CD4-positive, alpha-beta T cell treated with Interleukin-10 for 1 hour (primary cell): ENCODE data around the gene WDR73.
A peak's percentile ranks its signal among the peaks of the same experiment; 100 is the strongest.
"Not testable (repeated sequence)": the region's sequence is repeated elsewhere in the genome, so short reads cannot be mapped to it uniquely, and the experiment has no call there.

Experiments used
- DNase-seq: peaks from one replicate; pipeline ENCODE4 v3.0.0-alpha.2; 2020

The WDR73 gene

DNA sequence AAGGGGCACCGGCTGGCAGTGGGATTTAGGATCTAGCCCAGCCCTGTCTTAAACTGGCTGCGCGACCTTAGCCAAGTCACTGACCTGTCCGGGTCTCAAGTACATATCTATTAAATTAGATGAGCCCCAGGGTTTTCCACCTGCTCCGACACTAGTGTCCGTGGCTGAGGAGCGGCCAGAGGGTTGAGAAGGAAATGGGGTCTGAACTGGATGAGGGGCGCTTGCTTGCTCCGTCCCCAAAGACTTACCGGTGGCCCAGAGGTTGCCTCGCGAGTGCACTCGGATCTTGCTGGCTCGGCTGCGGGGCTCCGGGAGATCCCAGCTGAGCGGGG lies 3.6 kb upstream of the WDR73 start:
- DNase-seq = no peak

DNA sequence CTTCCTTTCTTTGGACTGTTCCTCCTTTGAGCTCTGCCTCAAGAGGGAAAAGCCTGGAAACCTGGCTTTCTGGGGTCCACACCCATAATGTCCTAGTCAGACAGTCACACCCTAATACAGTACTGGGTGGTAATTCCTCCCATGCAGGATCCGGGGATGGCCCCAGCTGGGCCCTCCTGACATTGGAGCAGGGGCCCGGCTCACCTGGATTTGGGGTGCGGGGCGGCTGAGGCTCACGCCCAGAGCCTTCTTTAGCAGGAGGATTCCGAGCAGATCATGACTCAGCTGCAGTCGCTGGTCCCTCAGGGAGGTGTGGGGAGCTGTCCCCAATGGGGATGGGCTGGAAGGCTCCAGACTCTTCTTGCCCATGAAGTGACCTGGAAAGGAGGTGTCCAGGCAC lies 2.9 kb upstream of the WDR73 start:
- no peak for DNase-seq

DNA sequence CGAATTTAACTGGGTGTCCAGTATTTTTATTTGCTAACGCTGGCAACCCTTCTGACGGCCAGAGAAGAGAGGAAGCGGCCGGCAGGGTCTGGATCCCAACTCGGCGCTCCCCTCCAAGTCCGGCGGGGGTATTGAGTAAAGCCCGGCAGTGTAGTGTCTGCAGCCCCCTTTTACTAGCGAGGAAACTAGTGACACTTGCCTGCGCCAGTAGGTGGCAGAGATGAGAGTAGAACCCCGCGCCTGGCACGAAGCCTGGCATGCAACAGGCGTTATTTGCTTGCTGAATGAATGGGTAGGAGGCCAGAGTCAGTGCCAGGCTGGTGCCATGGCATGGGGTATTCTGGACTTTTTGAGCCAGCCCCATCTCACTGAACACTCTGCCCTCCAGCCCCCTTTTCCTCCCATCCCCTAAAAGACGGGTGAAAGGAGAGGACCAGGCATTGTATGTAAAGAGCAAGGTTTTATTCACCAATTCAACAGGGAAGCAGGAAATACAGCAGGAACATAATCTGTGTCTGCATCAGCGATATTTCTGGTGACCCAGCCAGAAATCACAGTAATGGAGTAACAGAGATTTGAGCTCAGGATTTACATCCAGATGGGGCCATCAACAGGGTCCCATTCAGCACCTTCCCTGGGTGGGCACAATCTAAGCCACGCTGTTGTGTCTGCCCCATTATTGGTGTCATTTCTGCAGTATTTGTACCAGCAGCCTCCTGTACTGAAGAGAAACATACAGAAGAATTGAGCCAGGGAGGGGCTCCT lies 788 bp upstream of the WDR73 start:
- DNase-seq = peak; percentile 82

DNA sequence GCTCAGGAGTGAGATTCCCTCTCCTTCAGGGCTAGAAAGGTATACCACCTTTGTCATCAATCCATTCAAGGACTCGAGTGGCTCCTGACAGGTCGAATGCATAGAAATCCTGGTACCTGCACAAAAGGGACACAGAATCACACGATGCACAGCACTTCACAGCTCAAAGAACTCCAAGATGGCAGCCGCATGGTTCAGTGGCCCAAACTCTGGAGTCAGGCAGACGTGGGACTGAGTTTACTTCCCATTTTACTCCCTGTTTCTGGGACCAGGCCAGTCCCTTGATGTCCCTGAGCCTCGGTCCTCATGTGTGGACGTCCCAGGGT lies 536 bp downstream of the WDR73 start:
- no peak for DNase-seq

DNA sequence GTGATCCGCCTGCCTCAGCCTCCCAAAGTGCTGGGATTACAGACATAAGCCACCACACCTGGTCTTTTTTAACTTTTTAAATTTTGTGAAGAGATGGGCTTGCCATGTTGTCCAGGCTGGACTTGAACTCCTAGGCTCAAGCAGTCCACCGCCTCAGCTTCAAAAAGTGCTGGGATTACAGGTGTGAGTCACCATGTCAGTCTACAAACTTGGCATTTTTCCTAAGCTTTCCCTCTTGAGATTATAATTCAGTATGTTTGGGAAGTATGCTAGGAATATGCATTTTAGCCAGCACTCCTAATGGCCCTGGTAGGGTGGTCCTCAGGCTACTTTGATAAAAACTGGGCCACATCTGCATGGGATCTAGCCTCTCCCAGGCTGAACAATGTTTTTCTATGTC lies 4.4 kb downstream of the WDR73 start:
- no peak for DNase-seq

DNA sequence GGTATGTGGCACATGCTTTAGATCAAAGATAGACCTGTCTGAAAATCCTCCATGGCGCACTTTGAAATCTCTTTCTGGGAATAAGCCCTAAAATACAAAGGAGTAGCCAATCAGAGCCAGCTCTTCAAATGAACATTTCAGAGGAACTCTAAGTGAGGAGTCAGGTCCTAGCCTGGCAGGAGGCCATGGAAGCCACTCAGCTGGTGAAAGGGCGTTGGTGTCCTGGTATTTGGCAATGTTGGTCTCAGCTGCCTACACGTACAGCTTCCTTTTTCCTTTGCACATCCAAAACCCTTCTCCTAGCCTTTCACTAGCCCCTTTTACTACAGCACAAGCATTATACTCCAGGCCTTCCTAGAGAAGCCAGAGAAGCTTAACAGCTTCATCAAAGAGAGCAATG lies 5.5 kb downstream of the WDR73 start:
- no peak for DNase-seq

DNA sequence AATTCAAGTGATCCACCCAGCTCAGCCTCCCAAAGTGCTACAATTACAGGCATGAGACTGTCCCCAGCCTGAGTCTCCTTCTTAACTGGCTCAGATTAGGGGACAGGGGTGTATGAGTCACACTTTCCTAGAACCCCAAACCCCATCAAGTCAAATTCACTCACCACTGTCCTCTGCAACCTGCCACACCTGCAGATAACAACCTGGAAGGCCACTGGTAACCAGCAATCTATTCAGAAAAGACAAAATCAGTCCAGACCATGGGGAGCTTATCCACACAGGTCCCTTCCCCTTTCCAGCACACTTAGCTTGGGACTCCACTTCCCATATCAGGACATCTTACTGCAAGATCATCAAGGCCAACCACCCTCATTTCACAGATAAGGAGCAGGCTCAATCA lies 6.4 kb downstream of the WDR73 start:
- no peak for DNase-seq

DNA sequence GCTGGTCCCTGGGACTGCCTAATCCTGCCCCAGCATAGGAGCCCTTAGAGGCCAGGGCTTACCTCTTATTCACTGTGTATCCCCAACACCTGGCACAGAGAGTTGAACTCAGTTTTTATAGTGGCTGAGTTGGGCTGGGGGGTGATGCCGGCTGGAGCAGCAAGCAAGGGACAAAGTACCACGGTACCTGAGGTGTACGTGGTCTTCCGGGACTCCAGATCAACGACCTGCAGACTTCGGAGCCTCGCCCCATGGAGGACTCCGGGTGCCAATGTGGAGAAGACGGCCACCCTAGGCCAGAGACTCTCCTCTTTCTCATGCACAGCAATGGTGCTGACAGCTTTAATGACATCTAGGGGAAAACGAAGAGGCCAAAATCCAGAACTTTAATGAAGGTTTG lies 8.1 kb downstream of the WDR73 start:
- no peak for DNase-seq

DNA sequence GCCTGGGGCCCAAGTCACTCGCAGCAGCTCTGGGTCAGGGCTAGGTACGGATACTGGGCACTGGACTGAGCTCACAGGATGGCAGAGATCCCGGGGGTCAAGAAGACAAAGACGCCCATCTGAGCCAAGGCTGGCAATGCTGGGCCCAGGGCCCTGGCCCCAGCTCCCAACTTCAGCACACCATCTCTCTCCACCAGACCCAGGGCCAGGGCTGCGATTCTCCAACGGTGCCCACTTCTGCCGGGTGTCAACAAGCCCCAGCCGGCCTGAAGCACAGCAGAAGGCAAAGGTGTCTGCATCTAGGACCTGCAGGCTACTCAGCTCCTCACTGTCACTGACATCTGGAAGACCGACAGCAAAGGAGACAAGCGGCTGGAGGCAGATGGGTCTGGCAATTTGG lies 8.6 kb downstream of the WDR73 start:
- no peak for DNase-seq

DNA sequence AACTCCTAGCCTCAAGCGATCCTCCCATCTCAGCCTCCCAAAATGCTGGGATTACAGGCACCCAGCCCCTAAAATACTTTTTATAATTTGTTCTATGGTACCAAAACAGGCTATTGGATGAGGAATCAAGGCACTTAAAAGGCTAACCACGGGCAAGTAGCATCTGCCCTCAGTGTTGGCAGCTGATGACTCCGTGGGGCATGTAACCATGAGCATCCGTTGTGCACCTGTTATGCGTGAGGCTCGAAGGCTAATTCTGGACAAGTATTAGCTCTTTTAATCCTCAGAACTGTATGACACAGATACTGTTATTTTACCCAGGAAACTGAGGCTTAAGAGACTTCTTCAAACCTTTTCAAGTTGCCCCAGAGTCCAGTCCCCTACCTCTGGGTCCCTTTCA lies 10.2 kb downstream of the WDR73 start:
- no peak for DNase-seq

DNA sequence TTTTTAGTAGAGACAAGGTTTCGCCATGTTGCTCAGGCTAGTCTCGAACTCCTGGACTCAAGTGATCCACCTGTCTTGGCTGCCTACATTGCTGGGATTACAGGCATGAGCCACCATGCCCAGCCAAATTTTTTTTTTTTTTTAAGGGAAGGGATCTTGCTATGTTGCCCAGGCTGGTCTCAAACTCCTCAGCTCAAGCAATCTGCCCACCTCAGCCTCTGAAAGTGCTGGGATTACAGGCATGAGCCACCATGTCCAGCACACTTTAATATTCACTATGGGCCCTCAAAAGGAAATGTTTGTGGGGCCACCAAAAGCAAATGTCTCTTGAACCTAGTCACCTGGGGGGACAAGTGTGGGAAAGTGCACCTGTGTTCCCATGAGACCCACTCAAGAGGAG lies 11.4 kb downstream of the WDR73 start:
- DNase-seq = not testable (repeated sequence)

DNA sequence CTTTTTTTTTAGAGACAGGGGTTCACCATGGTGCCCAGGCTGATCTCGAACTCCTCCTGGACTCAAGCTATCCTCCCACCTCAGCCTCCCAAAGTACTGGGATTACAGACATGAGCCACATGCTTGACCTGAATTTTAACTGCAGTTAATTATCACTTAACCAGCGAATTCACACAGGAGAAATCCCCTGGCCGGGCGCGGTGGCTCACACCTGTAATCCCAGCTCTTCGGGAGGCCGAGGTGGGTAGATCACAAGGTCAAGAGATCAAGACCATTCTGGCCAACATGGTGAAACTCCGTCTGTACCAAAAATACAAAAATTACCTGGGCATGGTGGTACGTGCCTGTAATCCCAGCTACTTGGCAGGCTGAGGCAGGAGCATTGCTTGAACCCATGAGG lies 12.2 kb downstream of the WDR73 start:
- DNase-seq = not testable (repeated sequence)

DNA sequence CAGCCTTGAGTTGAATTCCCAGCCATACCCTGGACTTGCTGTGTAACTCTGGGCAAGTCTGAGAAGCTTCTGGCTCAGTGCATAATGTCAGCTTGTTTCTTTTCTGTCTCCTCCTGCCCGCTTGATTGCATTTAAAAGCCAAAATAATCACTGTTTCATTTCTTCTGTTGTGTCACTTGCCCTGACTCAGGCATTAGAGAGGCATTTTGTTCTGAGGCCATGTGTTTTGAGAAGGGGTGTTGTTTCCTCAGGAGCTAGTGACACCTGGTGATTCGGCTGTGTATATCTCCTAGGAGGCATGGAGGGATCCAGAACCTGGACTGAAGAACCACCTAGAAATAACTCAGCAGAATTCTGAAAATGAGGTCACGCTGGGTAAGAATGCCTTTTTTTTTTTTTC lies 16.0 kb downstream of the WDR73 start:
- no peak for DNase-seq

DNA sequence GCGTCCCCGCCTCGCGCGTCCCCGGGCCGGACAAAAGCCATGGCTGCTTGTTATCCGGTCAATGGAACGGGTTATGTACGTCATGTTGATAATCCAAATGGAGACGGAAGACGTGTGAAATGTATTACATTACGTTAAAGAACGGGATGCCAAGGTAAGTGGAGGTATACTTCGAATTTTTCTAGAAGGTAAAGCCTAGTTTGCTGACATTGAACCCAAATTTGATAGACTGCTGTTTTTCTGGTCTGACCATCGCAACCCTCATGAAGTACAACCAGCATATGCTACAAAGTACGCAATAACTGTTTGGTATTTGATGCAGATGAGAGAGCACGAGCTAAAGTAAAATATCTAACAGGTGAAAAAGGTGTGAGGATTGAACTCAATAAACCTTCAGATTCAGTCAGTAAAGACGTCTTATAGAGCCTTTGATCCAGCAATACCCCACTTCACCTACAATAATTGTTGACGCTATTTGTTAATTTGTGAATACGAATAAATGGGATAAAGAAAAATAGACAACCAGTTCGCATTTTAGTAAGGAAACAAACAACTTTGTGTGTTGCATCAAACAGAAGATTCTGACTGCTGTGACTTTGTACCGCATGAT lies 19.8 kb downstream of the WDR73 start:
- no peak for DNase-seq

DNA sequence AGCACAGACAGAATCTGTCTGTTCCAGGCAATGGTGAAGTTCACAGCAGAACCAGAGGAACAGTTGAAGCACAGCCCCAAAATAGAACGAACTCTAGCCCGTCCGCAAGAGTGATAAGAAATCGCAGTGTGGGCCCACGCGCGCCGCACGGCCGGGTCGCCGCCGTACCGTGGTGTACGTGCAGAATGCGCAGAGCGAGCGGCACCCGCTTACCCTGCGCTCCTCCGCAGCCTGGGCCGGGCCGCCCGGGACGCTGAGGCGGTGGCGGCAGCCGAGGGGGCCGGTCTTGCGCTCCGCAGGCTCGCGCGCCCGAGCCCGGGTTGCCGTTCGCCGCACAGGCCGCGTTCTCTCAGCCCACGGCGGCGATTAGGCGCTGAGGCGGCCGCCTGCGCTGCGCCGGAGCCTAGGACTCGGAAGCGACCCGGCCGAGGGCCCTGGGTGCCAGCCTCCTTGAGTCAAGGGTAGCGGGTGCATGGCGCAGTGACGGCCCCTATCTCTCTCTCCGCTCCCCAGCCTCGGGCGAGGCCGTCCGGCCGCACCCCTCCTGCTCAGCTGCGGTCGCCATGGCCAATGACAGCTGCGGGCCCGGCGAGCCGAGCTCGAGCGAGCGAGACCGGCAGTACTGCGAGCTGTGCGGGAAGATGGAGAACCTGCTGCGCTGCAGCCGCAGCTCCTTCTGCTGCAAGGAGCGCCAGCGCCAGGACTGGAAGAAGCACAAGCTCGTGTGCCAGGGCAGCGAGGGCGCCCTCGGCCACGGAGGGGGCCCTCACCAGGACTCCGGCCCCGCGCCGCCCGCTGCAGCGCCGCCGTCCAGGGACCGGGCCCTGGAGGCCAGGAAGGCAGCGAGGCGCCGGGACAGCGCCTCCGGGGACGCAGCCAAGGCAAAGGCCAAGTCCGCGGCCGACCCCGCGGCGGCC lies 20.5 kb downstream of the WDR73 start:
- DNase-seq = peak; percentile 65

DNA sequence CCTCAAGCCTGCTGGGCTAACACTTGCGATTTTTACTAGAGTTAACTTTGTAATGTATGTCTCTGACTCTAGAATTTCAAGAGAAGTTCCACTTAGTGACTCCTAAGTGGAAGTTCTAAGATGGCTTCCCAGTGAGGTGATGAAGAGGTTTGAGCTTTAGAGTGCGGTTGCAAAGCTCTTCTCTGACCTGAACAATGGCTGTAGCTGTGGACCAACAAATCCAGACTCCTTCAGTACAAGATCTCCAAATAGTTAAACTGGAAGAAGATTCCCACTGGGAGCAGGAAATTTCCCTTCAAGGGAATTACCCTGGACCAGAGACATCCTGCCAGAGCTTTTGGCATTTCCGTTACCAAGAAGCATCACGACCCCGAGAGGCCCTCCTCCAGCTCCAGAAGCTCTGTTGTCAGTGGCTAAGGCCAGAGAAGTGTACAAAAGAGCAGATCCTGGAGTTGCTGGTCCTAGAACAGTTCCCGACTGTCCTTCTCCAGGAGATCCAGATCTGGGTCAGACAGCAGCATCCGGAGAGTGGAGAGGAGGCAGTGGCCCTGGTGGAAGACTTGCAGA lies 22.3 kb downstream of the WDR73 start:
- peak; percentile 14 for DNase-seq

DNA sequence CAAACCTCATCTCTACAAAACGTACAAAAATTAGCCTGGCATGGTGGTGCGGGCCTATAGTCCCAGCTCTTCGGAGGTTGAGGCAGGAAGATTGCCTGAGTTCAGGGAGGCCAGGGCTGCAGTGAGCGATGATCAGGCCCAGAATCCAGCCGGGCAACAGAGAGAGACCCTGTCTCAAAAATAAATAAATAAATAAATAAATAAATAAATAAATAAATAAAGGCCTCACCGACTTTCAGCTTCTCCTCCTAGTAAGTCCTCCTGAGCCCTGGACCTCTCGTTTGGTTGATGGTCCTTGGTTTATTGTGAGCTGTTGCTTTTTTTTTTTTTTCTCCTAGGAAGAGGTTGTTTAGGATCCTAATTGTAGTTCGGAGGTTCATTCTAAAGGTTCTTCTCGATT lies 25.1 kb downstream of the WDR73 start:
- DNase-seq = no peak

DNA sequence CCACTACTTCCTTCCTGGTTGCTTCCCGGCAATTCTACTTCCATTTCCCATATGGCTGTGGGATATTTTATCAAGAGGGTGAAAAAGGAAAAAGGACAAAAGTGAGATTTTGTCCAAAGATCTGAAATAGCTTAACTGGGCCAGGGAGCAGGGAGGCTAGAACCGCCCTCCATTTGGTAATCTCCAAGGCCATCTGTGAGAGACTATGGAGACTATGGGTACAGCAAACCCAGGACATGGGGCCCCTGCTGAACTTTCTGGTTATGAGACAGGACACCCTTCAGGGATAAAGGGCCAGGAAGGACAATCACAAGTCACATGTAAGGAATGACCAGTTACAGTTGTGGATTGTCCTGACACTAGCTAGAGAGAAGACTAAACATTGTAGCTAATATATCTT lies 29.0 kb downstream of the WDR73 start:
- no peak for DNase-seq

DNA sequence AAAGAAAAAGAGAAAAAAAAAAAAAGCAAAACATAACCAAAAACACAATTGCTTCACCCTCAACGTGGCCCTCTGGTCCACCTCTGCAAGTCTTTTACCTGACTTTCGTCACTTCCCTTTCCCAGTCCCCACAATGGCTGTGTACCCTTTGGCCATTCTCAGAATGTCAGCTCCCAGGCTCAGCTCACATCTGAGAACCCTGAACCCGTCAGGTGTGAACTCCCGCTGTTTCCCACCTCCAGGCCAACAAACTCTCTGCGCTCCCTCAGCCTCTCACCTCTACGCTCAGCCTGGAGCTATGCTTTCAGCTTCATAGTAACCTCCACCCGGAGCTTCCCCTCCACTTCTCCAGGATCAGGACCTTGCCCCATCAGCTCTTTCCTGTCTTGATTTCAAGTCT lies 29.7 kb downstream of the WDR73 start:
- no peak for DNase-seq

DNA sequence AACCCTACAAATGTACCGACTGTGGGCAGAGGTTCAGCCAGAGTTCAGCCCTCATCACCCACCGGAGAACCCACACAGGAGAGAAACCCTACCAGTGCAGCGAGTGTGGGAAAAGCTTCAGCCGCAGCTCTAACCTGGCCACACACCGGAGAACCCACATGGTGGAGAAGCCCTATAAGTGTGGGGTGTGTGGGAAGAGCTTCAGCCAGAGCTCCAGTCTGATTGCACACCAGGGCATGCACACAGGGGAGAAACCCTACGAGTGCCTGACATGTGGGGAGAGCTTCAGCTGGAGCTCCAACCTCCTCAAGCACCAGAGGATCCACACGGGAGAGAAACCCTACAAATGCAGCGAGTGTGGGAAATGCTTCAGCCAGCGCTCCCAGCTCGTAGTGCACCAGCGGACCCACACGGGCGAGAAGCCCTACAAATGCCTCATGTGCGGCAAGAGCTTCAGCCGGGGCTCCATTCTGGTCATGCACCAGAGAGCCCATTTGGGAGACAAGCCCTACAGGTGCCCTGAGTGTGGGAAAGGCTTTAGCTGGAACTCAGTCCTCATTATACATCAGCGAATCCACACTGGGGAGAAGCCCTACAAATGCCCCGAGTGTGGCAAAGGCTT lies 32.6 kb downstream of the WDR73 start:
- no peak for DNase-seq

DNA sequence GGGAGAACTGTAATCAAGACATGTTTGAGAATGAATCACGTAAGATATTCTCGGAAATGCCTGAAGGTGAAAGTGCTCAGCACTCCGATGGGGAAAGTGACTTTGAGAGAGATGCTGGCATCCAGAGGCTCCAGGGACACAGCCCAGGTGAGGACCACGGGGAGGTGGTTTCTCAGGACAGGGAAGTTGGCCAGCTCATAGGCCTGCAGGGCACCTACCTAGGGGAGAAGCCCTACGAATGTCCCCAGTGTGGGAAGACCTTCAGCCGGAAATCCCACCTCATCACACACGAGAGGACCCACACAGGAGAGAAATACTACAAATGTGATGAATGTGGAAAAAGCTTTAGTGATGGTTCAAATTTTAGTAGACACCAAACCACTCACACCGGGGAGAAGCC lies 33.5 kb downstream of the WDR73 start:
- no peak for DNase-seq

DNA sequence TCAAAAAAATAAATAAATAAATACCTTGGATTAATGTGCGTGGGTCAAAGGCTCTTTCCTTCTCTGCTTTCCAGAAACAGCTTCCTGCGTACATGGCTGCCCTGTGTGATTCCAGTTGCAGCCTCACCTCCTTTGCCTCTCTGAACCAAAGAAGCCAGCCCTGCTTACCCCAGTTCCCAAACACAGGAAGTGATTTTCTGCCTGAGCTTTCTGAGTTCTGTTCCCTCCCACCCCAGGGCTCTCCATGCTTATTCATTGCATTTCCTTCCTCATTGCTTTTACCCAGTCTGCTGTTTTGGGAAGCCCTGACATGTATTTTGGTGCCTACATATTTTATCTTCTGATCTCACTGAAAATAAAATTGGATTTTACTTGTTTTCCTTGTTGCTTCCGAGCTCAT lies 37.8 kb downstream of the WDR73 start:
- no peak for DNase-seq

DNA sequence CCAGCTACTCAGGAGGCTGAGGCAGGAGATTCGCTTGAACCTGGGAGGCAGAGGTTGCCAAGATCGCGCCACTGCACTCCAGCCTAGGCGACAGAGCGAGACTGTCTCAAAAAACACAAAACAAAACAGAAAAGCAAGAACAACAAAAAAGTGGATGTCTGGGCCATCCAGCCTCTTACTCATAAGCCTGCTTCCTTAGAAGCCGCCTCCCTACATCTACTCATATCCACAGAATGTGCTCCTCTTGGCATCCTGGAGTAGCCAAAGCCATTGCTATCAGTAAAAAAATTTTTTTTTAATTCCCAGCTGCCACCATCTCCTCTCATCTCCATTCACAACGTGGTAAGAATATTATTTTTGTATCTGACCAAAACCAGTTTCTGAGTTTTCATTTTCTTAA lies 42.5 kb downstream of the WDR73 start:
- no peak for DNase-seq
